GM12892 (cell line): ENCODE data around the gene TAF3.

Experiments
- POLR2A ChIP-seq: IDR thresholded peaks from 2 replicates; pipeline ENCODE4 v1.6.1; 2011; ENCODE audit warnings: low read depth, low read length, control low read depth
- POLR2AphosphoS5 ChIP-seq: IDR thresholded peaks from 2 replicates; pipeline ENCODE4 v1.6.1; 2011; ENCODE audit warnings: low read depth, low read length, control low read depth
- TAF1 ChIP-seq: IDR thresholded peaks from 2 replicates; pipeline ENCODE4 v1.6.1; 2011; ENCODE audit warnings: low read depth, mild to moderate bottlenecking, control low read depth, low read length, borderline replicate concordance

GRCh38 chr10:7941576-7941975 lies 123.3 kb downstream of the TAF3 start:
- TF ChIP-seq POLR2AphosphoS5 (no peak), POLR2A (no peak), TAF1 (no peak)
